GM18508 (cell line): Measurements from ENCODE around the gene HIP1.
"Not testable (repeated sequence)": the region's sequence is repeated elsewhere in the genome, so short reads cannot be mapped to it uniquely, and the experiment has no call there.

Experiments
- ATAC-seq: cut with Tn5 transposase; IDR thresholded peaks from one replicate; pipeline ENCODE4 v1.9.1; 2021; ENCODE audit warnings: moderate number of reproducible peaks; ENCODE audit not compliant: insufficient read depth, unreplicated experiment

Gene HIP1

GRCh38 chr7:75591467-75592255 lies 147.1 kb downstream of the HIP1 start:
- no peak for ATAC-seq

- ATAC-seq: no peak
Measured at GRCh38 chr7:75590373-75591005, 148.3 kb downstream of the HIP1 start.

- ATAC-seq: no peak
Measured at GRCh38 chr7:75584354-75584753, 154.4 kb downstream of the HIP1 start.

- ATAC-seq: no peak
Measured at GRCh38 chr7:75583255-75583654, 155.5 kb downstream of the HIP1 start.

DNA sequence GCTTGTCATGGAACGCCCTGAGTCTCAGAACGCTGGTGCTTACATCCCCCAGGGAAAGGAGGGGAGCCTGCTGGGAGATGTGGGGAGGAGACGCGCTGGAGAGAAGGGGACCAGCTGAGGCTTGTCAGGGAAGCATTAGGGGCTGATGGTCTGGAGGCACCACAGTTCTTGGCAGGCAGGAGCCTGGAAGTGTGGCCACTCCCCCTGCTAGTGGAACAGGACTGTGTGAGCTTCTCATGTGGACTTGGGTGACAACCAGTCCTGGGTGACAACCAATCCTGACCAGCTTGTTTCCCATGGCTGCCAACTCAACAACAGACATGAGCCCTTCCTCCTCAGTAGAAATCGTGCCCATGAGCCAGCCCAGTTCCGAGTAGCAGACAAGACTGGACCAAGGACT lies 158.8 kb downstream of the HIP1 start:
- no peak for ATAC-seq

GRCh38 chr7:75578081-75578480 lies 160.7 kb downstream of the HIP1 start:
- no peak for ATAC-seq

GRCh38 chr7:75575488-75576121 lies 163.1 kb downstream of the HIP1 start:
- no peak for ATAC-seq

GRCh38 chr7:75573477-75574019 lies 165.2 kb downstream of the HIP1 start:
- ATAC-seq: no peak

DNA sequence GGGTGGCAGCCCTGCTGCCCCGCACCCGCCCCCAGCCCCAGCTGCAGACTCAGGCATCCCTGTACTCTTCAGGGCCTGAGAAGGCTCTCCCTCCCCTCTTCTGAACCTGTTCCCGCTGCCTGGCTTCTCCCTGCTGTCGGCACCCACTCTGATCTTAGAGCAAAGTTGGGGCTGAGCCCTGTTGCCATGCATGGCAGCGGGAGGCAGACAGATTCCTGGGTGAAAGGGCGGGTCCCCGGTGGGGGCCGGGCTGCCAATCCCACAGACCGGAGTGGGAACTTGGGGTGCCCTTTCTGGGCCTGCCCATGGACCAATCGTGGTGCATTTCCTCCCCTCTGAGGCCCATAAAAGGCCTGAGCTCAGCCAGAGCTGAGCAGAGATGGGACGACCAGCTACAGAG lies 165.9 kb downstream of the HIP1 start:
- no peak for ATAC-seq

GRCh38 chr7:75572396-75572795 lies 166.3 kb downstream of the HIP1 start:
- ATAC-seq: no peak

- ATAC-seq: no peak
Measured at GRCh38 chr7:75571209-75571608, 167.5 kb downstream of the HIP1 start.

- not testable (repeated sequence) for ATAC-seq
Measured at GRCh38 chr7:75569629-75570282, 169.0 kb downstream of the HIP1 start.

DNA sequence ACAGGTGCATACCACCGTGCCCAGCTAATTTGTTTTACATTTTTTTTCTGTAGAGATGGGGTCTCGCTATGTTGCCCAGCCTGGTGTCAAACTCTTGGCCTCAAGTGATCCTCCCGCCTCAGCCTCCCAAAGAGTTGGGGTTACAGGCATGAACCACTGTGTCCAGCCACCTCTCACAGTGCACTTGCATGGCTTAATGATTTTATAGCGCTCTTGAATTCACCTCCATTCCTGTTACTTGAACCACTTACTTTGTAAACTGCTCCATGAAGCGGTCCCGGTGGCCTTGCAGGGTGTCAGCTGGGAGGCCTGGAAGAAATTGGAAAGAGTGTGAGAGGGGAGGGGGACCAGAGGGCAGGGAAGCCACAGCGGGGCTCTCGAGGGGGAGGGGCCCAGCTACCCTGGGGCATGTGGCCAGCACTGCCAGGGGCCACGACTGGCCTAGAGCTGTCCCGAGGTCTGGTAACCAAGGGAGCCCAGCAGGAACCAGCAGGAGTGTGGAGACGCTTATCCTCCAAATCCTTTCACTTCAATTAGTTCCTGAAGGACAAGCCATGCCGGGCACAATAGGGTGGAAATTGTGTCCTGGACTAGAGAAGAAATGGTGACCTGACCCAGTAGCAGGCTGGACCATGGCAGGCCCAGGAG lies 170.7 kb downstream of the HIP1 start:
- ATAC-seq: no peak

DNA sequence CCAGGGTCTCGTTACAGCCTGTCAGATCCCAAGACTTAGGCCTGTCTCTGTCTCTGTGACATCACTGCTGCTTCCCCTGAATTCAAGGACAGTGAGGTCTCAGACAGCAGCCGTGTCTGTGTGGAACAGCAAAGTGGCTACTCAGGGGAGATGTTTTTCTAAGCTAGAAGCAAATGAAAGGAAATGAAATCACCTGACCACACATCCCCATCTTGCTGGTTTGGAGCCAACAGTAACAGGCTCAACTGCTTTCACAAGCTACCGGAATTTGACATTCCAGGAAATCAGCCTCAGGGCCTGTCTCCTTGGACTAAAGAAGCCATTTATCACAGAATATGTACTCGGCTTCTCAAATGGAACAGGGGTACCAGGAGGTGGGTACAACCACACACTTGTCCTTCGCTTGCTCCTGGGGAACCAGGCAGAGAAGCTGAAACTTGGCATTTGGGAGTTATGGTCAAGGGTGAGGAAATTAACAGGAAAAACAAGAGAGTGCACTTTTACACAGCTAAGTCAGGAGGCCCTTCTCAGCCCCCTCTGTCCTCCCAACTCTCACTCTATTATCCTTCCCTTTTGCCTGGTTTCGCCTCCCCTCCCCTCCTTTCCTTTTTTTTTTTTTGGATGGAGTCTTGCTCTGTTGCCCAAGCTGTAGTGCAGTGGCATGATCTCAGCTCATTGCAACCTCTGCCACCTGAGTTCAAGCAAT lies 173.5 kb downstream of the HIP1 start:
- no peak for ATAC-seq

DNA sequence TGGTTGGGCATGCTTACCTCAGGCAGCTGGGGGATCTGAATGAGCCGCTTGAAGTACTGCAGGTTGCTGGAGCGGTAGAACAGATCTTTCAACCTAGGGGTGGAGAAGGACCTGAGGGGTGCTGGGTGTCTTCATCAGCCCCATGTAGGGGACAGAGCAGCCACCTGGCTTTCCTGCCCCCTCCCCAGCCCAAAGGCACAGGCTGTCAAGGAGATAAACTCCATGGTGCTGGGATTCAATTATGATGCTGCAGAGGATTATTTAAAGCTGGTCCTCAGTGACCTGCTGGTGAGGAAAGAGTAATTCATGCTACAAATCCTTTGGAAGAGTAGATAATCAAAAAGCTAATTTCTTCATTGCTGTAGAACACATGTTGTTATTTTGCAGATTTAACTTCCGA lies 175.6 kb downstream of the HIP1 start:
- no peak for ATAC-seq

DNA sequence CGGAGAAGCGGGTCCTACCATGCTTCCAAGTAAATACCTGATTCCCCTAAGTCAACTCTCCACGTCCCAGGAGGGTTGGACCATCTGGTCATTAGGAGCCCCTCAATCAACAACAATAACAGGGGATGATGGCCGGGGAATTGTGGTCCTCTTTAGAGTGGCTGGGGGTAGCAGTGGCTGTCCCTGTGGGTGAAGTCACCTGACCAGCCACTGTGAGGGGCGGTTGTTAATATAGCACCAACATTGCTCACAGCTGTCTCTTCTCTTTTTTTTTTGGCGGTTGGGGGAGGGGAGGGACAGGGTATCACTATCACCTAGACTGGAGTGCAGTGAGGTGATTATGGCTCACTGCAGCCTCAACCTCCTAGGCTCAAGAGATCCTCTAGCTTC lies 178.8 kb downstream of the HIP1 start:
- no peak for ATAC-seq

GRCh38 chr7:75559355-75559975 lies 179.3 kb downstream of the HIP1 start:
- no peak for ATAC-seq

- not testable (repeated sequence) for ATAC-seq
Measured at GRCh38 chr7:75556835-75557234, 181.9 kb downstream of the HIP1 start.

- ATAC-seq: no peak
Measured at GRCh38 chr7:75555736-75556135, 183.0 kb downstream of the HIP1 start.
